GM18499 (cell line): ENCODE measurements around the gene NPW.

Experiments
- ATAC-seq: cut with Tn5 transposase; IDR thresholded peaks from one replicate; pipeline ENCODE4 v1.9.1; 2021; ENCODE audit warnings: moderate number of reproducible peaks; ENCODE audit not compliant: insufficient read depth, unreplicated experiment

NPW gene

GRCh38 chr16:2045965-2046892 is 26.6 kb downstream of the NPW start:
- no peak for ATAC-seq

DNA sequence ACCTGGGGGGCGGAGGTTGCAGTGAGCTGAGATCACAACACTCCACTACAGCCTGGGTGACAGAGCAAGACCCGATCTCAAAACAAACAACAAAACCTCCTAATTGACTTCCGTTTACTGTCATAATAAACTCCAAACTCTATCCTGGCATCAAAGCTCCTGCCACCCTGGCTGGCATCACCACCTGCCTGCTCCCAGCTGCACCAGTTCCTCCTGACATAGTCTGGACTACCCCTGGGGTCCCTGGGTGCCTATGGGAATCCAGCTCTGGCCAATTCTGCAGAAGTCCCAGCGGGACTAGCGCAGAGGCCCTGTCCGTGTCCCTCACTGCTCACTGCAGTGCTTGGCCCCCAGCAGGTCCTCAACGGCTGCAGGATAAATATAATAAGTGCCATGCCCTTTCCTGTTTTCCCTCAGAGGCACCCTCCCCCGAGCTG is 27.3 kb downstream of the NPW start:
- no peak for ATAC-seq

DNA sequence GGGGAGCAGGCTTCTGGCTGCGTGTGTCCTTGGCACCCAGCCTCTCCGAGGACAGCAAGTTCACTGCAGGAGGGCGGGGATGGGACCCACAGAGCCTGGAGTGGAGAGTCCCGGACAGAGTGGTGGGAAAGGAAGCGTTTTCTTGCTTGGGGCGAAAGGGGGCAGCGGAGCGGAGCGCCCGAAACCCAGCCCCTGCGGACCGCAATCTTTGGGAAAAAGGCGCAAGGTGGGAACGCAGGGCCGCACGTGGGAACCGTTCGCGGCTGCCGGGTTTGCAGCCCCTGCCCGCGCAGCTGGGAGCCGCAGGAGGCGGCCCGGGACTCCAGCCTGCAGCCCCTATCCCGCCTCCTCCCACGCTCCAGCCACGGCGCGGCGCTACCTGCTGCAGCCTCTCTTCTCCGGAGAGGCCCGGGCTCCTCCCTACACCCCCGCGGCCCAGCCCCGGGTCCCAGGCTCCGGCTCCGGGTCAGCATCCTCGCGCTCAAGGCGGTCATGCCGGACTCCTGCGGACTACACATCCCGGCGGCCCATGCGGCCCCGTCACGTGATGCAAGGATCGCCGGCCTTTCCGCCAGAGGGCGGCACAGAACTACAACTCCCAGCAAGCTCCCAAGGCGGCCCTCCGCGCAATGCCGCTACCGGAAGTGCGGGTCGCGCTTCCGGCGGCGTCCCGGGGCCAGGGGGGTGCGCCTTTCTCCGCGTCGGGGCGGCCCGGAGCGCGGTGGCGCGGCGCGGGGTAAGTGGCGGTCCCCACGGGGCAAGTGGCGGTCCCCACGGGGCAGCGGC is 27.9 kb downstream of the NPW start, which contains the start of the genes NTHL1 and TSC2:
NTHL1 (minus strand) TSS at position 505 of the 786 bp plus-strand sequence; CDS start at position 494, 11 bp downstream.
TSC2 (plus strand) TSS at position 656 of the 786 bp plus-strand sequence. CDS start 631 bp downstream, outside the sequence.
- peak; percentile 80 for ATAC-seq

GRCh38 chr16:2048116-2048543 is 28.5 kb downstream of the NPW start:
- no peak for ATAC-seq

DNA sequence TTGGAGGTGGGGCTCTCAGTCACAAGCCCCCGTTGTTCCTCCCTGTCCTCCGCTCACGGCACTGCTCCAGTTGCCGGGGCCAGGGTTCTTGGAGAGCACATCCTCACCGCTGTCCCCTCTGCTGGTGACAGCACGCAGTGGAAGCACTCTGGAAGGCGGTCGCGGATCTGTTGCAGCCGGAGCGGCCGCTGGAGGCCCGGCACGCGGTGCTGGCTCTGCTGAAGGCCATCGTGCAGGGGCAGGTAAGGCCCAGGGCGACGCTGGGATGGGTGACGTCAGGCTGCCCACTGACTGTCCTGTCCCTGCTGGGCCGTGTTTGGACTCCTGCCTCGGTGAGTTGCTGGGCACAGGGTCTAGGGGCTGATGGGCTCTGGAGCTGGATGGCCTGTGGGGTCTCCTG is 33.6 kb downstream of the NPW start:
- no peak for ATAC-seq

DNA sequence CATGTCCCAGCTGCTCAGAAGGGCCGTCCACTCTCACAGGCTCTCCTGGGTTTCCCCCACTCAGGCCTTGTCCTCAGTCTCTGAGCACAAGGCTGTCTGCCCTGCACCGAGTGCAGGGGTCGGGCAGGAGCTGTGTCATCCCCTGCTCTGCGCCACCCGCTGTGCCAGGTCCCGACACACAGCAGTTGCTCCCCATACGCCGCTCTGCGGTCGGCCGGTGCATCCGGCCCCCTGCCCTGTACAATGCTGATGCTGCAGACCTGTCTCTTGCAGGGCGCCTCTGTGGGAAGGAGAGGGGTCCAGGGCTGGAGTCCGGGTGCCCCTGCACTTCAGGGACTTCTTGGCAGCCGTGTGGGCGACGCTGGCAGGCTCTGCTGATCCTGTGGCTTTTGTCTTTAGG is 34.3 kb downstream of the NPW start:
- ATAC-seq: no peak

- ATAC-seq: no peak
Measured at GRCh38 chr16:2054543-2055245, 35.1 kb downstream of the NPW start.

DNA sequence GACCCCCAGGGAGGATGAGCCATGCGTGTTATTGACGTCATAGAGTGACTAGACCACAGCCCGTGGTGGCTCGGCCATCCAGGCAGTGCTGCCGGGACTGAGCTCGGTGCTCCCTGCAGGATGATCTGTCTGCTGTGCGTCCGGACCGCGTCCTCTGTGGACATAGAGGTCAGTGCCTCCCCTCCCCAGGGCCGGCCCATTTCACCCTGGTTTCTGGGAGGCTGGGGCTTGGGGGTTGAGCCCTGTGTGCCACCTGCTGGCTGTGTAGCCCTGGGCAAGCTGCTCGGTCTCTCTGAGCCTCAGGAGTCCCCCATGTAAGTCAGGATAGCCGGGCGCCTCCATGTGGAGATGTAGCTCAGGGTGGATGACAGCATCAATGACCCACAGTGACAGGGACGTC is 36.5 kb downstream of the NPW start:
- no peak for ATAC-seq

- no peak for ATAC-seq
Measured at GRCh38 chr16:2056681-2057407, 37.3 kb downstream of the NPW start.

GRCh38 chr16:2057438-2057837 is 37.9 kb downstream of the NPW start:
- ATAC-seq: no peak

DNA sequence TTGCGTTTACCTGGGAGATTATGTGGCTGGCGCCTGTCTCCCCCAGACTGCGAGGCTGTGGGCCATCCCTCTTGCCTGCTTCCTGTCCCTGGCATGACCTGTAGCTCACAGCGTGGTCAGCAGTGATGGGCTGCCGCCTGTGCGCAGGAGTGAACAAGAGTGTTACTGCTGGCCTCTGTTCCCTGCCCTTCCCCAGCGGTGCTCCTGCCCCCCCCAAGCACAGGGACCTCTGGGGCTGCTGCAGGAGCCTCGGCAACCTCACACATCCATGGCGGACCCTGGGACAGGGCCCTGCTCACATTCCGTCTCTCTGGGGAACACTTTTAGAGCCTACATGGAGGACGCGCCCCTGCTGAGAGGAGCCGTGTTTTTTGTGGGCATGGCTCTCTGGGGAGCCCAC is 38.8 kb downstream of the NPW start:
- ATAC-seq: no peak

DNA sequence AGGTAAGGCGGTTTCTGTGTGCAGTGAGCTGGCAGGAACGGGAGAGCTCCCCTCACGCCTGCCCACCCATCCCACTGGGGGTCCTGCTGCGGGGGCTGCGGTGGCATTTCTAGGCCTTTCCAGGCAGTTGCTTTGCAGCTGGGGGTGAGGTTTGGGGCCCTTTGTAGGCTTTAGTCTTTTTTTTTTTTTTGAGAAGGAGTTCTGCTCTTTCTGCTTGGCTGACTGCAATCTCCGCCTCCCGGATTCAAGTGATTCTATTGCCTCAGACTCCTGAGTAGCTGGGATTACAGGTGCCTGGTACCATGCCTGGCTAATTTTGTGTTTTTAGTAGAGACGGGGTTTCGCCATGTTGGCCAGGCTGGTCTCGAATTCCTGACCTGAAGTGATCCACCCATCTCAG is 39.3 kb downstream of the NPW start:
- ATAC-seq: no peak

- no peak for ATAC-seq
Measured at GRCh38 chr16:2060346-2060745, 40.8 kb downstream of the NPW start.

DNA sequence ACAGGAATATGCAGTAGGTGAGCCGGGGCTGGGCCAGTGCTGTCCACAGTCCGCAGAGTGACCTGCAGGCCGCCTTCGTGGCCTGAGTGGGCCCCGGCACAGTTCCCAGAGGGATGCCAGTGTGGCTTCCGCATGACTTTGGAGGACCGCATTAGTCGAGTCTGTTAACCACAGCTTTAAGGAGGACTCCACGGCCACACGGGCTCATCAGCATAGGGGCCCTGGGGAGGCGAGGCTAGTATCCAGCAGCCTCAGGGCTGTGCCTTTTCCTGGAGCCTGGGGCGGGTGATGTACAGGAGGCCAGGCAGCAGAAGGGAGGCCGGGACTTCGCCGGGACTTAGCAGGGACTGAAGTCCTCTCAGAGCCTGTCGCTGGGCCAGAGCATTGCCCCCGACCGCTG is 41.4 kb downstream of the NPW start:
- ATAC-seq: no peak

- no peak for ATAC-seq
Measured at GRCh38 chr16:2061526-2061925, 41.9 kb downstream of the NPW start.

GRCh38 chr16:2062801-2063200 is 43.2 kb downstream of the NPW start:
- no peak for ATAC-seq

DNA sequence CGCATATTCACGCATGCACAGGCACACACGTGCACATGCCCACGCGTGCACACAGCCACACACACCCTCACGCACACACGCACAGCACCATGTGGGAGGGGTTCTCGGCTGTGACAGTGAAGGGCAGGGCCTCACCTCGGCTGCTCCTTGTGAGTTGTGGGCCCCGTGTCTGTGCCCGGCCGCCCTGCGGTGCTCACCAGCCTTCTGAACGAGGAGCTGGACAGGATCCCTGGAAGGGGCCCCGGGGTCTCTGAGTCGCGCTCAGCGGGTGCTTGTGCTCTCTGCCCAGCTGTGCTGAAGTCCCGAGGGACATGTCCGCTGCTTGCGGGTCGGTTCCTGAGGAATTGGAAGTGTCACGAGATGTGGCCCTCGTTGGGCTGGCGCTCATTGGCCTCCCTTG is 44.3 kb downstream of the NPW start:
- no peak for ATAC-seq

GRCh38 chr16:2064368-2064945 is 44.9 kb downstream of the NPW start:
- no peak for ATAC-seq

- no peak for ATAC-seq
Measured at GRCh38 chr16:2066139-2066538, 46.6 kb downstream of the NPW start.
